Measurements from ENCODE around the gene PTAFR.
"Not testable (repeated sequence)": the region's sequence is repeated elsewhere in the genome, so short reads cannot be mapped to it uniquely, and the experiment has no call there.

Gene PTAFR

GRCh38 chr1:28143496-28144202 is 32.8 kb downstream of the PTAFR start:
- no peak for DNase-seq

GRCh38 chr1:28141685-28142084 is 34.8 kb downstream of the PTAFR start:
- no peak for DNase-seq

DNA sequence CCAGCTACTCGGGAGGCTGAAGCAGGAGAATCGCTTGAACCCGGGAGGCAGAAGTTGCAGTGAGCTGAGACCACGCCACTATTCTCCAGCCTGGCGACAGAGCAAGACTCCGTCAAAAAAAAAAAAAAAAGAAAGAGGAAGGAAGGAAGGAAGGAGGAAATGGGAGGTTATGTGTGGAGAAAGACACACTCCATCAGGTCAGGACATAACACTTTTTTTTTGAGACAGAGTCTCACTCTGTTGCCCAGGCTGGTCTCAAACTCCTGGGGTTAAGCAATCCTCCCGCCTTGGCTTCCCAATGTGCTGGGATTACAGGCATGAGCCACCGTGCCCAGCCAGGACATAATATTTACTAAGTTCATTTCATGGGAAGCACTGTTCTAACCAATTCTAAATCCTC is 36.6 kb downstream of the PTAFR start:
- DNase-seq, result not testable (repeated sequence)

- no peak for DNase-seq
These were observed 37.3 kb downstream of the PTAFR start for GRCh38 chr1:28139025-28139712.

- DNase-seq, result no peak
These were observed 39.4 kb downstream of the PTAFR start for GRCh38 chr1:28136922-28137613.

DNA sequence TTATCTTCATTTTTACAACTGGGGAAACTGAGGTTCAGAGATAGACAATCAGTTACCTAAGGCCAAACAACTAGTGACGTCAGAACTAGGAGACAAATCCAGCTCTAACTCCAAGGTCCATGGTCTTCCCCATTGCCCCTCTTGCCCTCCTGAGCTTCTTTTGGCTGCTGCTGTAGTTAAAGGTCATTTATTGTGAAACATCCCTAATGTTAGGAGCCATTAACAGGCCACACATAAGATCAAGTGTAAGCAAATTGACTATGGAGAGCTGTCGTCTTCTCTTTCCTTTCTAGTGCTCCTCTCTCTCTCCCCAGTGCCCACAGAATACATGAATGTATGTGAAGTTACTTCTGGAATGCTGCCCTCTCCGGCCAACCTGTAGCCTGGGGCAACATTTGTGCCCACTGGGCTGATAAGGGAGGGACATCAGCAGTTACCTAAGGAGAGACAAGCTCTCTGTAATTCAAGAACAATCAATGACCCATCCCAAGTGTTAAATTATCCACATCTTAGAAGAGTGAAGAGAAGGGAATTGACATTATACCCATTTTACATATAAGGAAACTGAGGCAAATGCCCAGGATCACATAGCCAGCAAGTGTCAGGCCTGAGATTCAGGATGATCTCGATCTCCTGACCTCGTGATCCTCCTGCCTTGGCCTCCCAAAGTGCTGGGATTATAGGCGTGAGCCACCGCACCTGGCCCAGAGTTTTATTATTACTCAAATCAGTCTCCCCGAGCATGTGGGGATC is 40.1 kb downstream of the PTAFR start:
- DNase-seq, result no peak

GRCh38 chr1:28135371-28136168 is 40.9 kb downstream of the PTAFR start:
- no peak for DNase-seq

- no peak for DNase-seq
These were observed 41.8 kb downstream of the PTAFR start for GRCh38 chr1:28134651-28135207.

DNA sequence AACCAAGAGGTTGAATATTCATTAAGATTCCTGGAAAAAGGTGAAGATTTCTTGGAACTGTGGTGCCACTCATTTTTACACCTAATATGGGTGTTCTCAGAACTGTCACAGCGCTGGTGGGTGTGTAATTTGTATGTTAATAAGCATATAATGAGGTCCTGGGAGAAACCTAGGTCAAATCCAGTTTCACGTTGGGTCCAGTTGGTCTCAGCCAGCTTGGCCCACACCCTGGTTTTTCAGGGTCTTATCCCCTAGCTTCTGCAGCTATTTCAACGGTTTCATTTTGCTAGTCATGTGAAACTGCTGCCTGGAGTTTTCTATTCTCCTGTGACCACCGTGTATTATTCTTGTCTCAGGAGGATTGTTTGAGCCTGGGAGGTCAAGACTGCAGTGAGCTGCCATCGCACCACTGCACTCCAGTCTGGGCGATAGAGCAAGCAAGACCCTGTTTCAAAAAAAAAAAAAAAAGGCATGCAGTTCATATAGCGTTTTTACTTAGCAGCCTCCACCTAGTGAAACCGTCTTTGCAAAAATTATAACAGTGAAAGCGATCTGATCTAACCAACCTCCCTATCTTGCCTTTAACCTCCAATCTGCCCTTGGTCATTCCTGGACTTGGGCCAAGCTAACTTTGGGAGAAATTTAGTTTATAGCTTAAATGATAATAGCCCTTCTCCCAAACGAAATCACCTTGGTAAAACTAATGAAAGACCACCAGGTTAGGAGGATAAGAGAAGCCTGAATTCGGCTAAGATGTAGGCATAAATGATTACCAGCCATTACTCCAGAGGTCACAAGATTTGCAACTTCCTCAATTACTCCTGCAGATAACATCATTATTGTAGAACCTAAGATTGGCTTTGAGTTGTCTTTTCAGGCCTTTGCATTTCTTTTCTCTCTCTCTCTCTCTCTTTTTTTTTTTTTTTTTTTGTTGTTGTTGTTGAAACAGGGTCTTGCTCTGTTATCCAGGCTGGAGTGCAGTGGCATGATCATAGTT is 44.0 kb downstream of the PTAFR start:
- DNase-seq, result no peak

DNA sequence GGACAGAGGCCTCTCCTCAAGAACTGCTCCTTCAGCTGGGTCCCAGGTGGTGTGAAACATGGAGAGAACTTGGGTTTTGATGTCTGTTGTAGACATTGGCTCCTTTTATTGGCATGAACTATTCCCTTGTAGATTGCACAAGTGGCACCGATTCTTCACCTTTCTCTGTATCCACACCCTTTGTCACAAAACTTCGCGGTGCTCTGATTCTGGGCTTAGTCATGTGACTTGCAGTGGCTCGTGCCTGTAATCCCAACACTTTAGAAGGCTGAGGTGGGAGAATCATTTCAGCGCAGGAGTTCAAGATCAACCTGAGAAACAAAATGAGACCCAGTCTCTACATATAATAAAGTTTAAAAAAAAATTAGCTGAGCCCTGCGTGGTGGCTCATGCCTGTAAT is 45.6 kb downstream of the PTAFR start:
- DNase-seq, result no peak

- DNase-seq, result no peak
These were observed 47.3 kb downstream of the PTAFR start for GRCh38 chr1:28129150-28129549.

GRCh38 chr1:28127617-28128257 is 48.8 kb downstream of the PTAFR start:
- no peak for DNase-seq

DNA sequence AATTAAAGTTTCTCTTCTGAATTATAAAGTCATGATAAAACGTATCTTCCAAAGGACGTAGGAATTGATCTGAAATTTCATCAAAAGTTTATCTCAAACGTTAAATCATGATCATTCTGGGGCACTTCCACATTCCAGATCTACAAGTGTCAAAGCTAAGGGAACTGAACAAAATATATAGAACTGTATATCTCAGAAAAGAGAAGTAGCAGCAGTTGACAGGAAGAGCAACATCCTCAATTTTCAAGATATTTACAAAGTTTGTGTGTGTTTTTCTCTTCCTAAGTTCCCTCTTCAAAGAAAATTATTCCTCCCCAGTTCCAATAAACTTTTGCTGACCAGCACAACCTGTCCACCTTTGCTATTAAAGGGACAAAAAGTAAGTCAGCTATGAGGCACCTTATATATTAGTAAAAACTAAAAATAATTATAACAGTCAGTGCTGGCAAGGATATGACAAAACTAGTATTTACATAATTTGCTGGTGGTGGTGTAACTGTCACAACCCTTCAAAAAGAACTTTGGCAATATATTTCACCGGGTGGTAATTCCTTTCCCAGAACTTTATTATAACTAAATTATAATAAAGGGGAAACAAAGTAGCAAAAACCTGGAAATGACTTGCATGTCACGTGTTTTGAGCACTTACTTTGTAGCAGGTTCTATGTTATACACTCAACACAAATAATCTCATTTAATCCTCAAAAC is 49.6 kb downstream of the PTAFR start:
- no peak for DNase-seq

- DNase-seq, result no peak
These were observed 50.3 kb downstream of the PTAFR start for GRCh38 chr1:28126212-28126611.

- no peak for DNase-seq
These were observed 53.0 kb downstream of the PTAFR start for GRCh38 chr1:28123461-28123961.

- DNase-seq, result no peak
These were observed 54.3 kb downstream of the PTAFR start for GRCh38 chr1:28122183-28122582.

DNA sequence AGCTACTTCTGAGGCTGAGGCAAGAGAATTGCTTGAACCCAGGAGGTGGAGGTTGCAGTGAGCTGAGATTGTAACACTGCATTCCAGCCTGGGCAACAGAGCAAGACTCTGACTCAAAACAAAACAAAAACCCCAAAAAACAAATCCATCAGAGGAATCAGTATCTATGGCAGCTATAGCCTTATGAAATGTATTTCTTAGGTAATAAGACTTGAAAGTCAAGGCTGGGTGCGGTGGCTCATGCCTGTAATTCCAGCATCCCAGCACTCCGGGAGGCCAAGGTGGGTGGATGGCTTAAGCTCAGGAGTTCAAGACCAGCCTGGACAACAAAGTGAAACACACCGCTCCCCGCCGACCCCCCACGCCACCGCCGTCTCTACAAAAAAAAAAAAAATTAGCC is 56.9 kb downstream of the PTAFR start:
- no peak for DNase-seq

DNA sequence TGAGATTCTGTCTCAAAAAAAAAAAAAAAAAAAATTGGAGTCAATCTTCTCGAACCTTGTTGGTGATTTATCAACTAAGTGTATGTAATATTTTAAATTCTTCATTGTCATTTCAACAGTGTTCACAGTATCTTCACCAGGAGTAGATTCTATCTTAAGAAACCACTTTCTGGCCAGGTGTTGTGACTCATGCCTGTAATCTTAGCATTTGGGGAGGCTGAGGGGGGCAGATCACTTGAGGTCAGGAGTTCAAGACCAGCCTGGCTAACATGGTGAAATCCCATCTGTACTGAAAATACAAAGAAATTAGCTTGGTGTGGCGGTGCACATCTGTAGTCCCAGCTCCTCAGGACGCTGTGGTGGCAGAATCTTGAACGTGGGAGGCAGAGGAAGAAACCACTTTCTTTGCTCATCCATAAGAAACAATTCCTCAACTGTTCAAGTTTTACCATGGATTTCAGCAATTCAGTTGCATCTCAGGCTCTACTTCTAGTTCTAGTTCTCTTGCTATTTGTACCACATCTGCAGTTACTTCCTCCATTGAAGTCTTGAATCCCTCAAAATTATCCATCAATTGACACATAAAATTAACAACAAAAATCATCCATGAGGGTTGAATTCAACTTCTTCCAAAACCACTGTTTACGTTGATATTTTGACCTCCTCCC is 57.7 kb downstream of the PTAFR start:
- DNase-seq, result no peak

DNA sequence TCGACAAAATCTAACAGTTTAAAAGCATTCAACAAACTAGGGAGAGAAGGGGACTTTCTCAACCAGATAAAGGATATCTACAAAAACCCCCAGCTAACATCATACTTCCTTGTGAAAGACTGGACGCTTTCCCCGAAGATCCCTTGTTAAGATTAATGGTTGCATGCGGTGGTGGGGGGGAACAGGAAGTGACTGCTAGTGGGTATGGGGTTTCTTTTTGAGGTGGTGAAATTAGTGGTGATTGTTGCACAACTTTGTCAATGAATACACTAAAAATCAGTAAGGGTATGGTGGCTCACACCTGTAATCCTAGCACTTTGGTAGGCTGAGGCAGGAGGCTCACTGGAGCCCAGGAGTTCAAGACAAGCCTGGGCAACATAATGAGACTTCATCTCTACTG is 61.2 kb downstream of the PTAFR start:
- peak; percentile 24 for DNase-seq
